GM23248 (cell line): Measurements from ENCODE around the gene GNRHR. TPM values are rescaled to one million over a fixed set of nuclear protein-coding genes. Genes with fewer than 3 reads are reported as not detected.

Experiments used
- DNase-seq: peaks from one replicate; pipeline ENCODE4 v3.0.0-alpha.2; 2015
- H2AFZ ChIP-seq: fragments of 200-600 bp; sonication (generic); 2 replicates; pipeline ENCODE4 v1.6.1; 2016; ENCODE audit warnings: antibody characterized with exemption
- H3F3A ChIP-seq: fragments of 200-600 bp; sonication (generic); 2 replicates; pipeline ENCODE4 v1.6.1; 2016; ENCODE audit warnings: mild to moderate bottlenecking, antibody characterized with exemption, mixed run types; ENCODE audit not compliant: insufficient read depth
- H3K27ac ChIP-seq: fragments of 200-600 bp; sonication (generic); 2 replicates; pipeline ENCODE4 v1.5.1; 2016; ENCODE audit warnings: mild to moderate bottlenecking
- H3K27me3 ChIP-seq: fragments of 200-600 bp; sonication (generic); replicated peaks from 2 replicates; pipeline ENCODE4 v1.6.1; 2016; ENCODE audit warnings: mild to moderate bottlenecking; ENCODE audit not compliant: insufficient read depth
- H3K36me3 ChIP-seq: fragments of 200-600 bp; sonication (generic); 2 replicates; pipeline ENCODE4 v1.6.1; 2016; ENCODE audit warnings: low read depth, mild to moderate bottlenecking
- H3K4me1 ChIP-seq: fragments of 200-600 bp; sonication (generic); 2 replicates; pipeline ENCODE4 v1.6.1; 2016; ENCODE audit warnings: mild to moderate bottlenecking; ENCODE audit not compliant: insufficient read depth
- H3K4me2 ChIP-seq: fragments of 200-600 bp; sonication (generic); one replicate; pipeline ENCODE4 v1.6.1; 2016; ENCODE audit warnings: mild to moderate bottlenecking; ENCODE audit not compliant: unreplicated experiment
- H3K4me3 ChIP-seq: fragments of 200-600 bp; sonication (generic); 2 replicates; pipeline ENCODE4 v1.5.1; 2016; ENCODE audit warnings: mild to moderate bottlenecking
- H3K79me2 ChIP-seq: fragments of 200-600 bp; sonication (generic); 2 replicates; pipeline ENCODE4 v1.6.1; 2016; ENCODE audit warnings: mild to moderate bottlenecking; ENCODE audit not compliant: insufficient read depth
- H3K9ac ChIP-seq: fragments of 200-600 bp; sonication (generic); 2 replicates; pipeline ENCODE4 v1.6.1; 2016; ENCODE audit warnings: mild to moderate bottlenecking
- H3K9me2 ChIP-seq: fragments of 200-600 bp; sonication (generic); 2 replicates; pipeline ENCODE4 v1.6.1; 2016; ENCODE audit warnings: mixed run types, mild to moderate bottlenecking, moderate library complexity; ENCODE audit not compliant: insufficient read depth
- H3K9me3 ChIP-seq: fragments of 200-600 bp; sonication (generic); one replicate; pipeline ENCODE4 v1.6.1; 2017; ENCODE audit warnings: low read depth
- H4K20me1 ChIP-seq: fragments of 200-600 bp; sonication (generic); 2 replicates; pipeline ENCODE4 v1.6.0; 2016; ENCODE audit not compliant: insufficient read depth
- EZH2 ChIP-seq: fragments of 200-600 bp; sonication (generic); IDR thresholded peaks from 2 replicates; pipeline ENCODE4 v1.6.1; 2018; ENCODE audit warnings: antibody characterized with exemption, mild to moderate bottlenecking; ENCODE audit not compliant: insufficient read depth, poor library complexity, severe bottlenecking
- EZH2phosphoT487 ChIP-seq: fragments of 200-600 bp; sonication (generic); IDR thresholded peaks from 2 replicates; pipeline ENCODE4 v1.6.1; 2018; ENCODE audit warnings: antibody characterized with exemption, moderate library complexity, mild to moderate bottlenecking, low read depth; ENCODE audit not compliant: insufficient read depth
- WGBS, 2 experiments: methylation state at CpG; one replicate each; pipeline ENCODE4 v1.1.6; 2015 to 2017; ENCODE audit warnings: low lambda C conversion rate in 2 of 2, low coverage in 1 of 2; ENCODE audit errors: missing lambda C conversion rate in 2 of 2; 5-methylcytosine and 5-hydroxymethylcytosine counted together
- in situ Hi-C: fragments of 300-500 bp; cut with MboI; formaldehyde crosslinking; loops from 2 replicates; pipeline ENCODE4 v1.15.0; 2020
- polyA plus RNA-seq: library from polyadenylated mRNA; unstranded; fragments of >200 nt; fragmentation: Nextera tagmentation; extraction: Ambion mirVana; gene quantifications from 2 replicates; pipeline ENCODE4 v1.2.1, GENCODE V29; 2016
- total RNA-seq: library from RNA; depleted of rRNA; stranded (reverse); fragments of >200 nt; shearing (Covaris generic); gene quantifications from 2 replicates; pipeline ENCODE4 v1.2.3, GENCODE V29; 2014

The GNRHR gene
- total and polyA plus RNA-seq, 2 experiments from 2014 or later = 0.08 TPM; not detected in 1

GRCh38 chr4:67779631-67780030 is 25.4 kb upstream of the GNRHR start:
- WGBS, 2 experiments = 41 to 42% methylated on average over 2 of the region's 2 CpGs
- peak; percentile 45 for DNase-seq

GRCh38 chr4:67776746-67777145 is 22.6 kb upstream of the GNRHR start:
- H3K36me3 ChIP-seq = no peaks in the 10 kb centered on the region
- H3K4me2 ChIP-seq = no peak overlapping the region
- no peaks in the 10 kb centered on the region for H3K9me2 ChIP-seq
- no peak for TF ChIP-seq EZH2phosphoT487
- no peak for TF ChIP-seq EZH2
- no peak overlapping the region for H3K4me3 ChIP-seq
- no peak overlapping the region for H2AFZ ChIP-seq
- WGBS, 2 experiments = 40 to 53% methylated on average over 1 of the region's 1 CpG
- H3K9ac ChIP-seq = no peak overlapping the region
- no peaks in the 10 kb centered on the region for H4K20me1 ChIP-seq
- H3K27me3 ChIP-seq = no peaks in the 10 kb centered on the region
- no peak for DNase-seq
- H3F3A ChIP-seq = no peaks in the 10 kb centered on the region
- no peaks in the 10 kb centered on the region for H3K9me3 ChIP-seq
- no peaks in the 10 kb centered on the region for H3K79me2 ChIP-seq
- H3K27ac ChIP-seq = no peak overlapping the region
- no peaks in the 10 kb centered on the region for H3K4me1 ChIP-seq
- in situ Hi-C loops = no loop called here

More at GRCh38 chr4:67779631-67780030, 25.4 kb upstream of the GNRHR start:
- no peak overlapping the region for H3K9ac ChIP-seq
- no peak overlapping the region for H2AFZ ChIP-seq
- H3K36me3 ChIP-seq = no peaks in the 10 kb centered on the region
- H3K27me3 ChIP-seq = no peaks in the 10 kb centered on the region
- H4K20me1 ChIP-seq = no peaks in the 10 kb centered on the region
- H3F3A ChIP-seq = no peaks in the 10 kb centered on the region
- no peaks in the 10 kb centered on the region for H3K79me2 ChIP-seq
- in situ Hi-C loops = no loop called here
- no peaks in the 10 kb centered on the region for H3K9me2 ChIP-seq
- no peak overlapping the region for H3K27ac ChIP-seq
- no peak overlapping the region for H3K4me2 ChIP-seq
- no peaks in the 10 kb centered on the region for H3K4me1 ChIP-seq
- TF ChIP-seq EZH2phosphoT487 = no peak
- TF ChIP-seq EZH2 = no peak
- no peaks in the 10 kb centered on the region for H3K9me3 ChIP-seq
- no peak overlapping the region for H3K4me3 ChIP-seq

- no peaks in the 10 kb centered on the region for H3K9me3 ChIP-seq
- no peaks in the 10 kb centered on the region for H3K36me3 ChIP-seq
- TF ChIP-seq EZH2phosphoT487 = no peak
- no peak for TF ChIP-seq EZH2
- DNase-seq = no peak
- no peak overlapping the region for H3K4me2 ChIP-seq
- H3K9ac ChIP-seq = no peak overlapping the region
- H3K27me3 ChIP-seq = no peaks in the 10 kb centered on the region
- H4K20me1 ChIP-seq = no peaks in the 10 kb centered on the region
- in situ Hi-C loops = no loop called here
- H3K27ac ChIP-seq = no peak overlapping the region
- no peak overlapping the region for H3K4me3 ChIP-seq
- no peaks in the 10 kb centered on the region for H3K79me2 ChIP-seq
- H3K4me1 ChIP-seq = peaks cover 9% of the 10 kb centered on the region
- H3K9me2 ChIP-seq = no peaks in the 10 kb centered on the region
- no peak overlapping the region for H2AFZ ChIP-seq
- 38 to 40% methylated on average over 3 of the region's 3 CpGs for WGBS, 2 experiments
- peaks cover 9% of the 10 kb centered on the region; the same call in 1 of the 2 replicates for H3F3A ChIP-seq
Measured at GRCh38 chr4:67770422-67770821, 16.2 kb upstream of the GNRHR start.

GRCh38 chr4:67765928-67766327 is 11.7 kb upstream of the GNRHR start:
- H3K36me3 ChIP-seq = no peaks in the 10 kb centered on the region
- peaks cover 23% of the 10 kb centered on the region for H3K4me1 ChIP-seq
- no peak overlapping the region for H3K4me3 ChIP-seq
- H4K20me1 ChIP-seq = no peaks in the 10 kb centered on the region
- TF ChIP-seq EZH2phosphoT487 (no peak), EZH2 (no peak)
- DNase-seq = peak; percentile 54
- H3K9me3 ChIP-seq = no peaks in the 10 kb centered on the region
- no peak overlapping the region for H3K27ac ChIP-seq
- peaks cover 11% of the 10 kb centered on the region for H3F3A ChIP-seq
- 31 to 35% methylated on average over 1 of the region's 1 CpG for WGBS, 2 experiments
- peak overlapping the region; percentile 20 for H3K4me2 ChIP-seq
- H3K9ac ChIP-seq = no peak overlapping the region
- H2AFZ ChIP-seq = no peak overlapping the region
- in situ Hi-C loops = no loop called here
- H3K27me3 ChIP-seq = no peaks in the 10 kb centered on the region
- no peaks in the 10 kb centered on the region for H3K79me2 ChIP-seq
- H3K9me2 ChIP-seq = no peaks in the 10 kb centered on the region

GRCh38 chr4:67765401-67765800 is 11.2 kb upstream of the GNRHR start:
- no peak overlapping the region for H3K9ac ChIP-seq
- H3K4me1 ChIP-seq = peaks cover 23% of the 10 kb centered on the region
- WGBS, 2 experiments = 58 to 65% methylated on average over 2 of the region's 2 CpGs
- no peaks in the 10 kb centered on the region for H3K79me2 ChIP-seq
- peak overlapping the region; percentile 10 for H3K4me2 ChIP-seq
- TF ChIP-seq EZH2 = no peak
- no peak for TF ChIP-seq EZH2phosphoT487
- H3K36me3 ChIP-seq = no peaks in the 10 kb centered on the region
- peak; percentile 41 for DNase-seq
- H3K9me3 ChIP-seq = no peaks in the 10 kb centered on the region
- no peaks in the 10 kb centered on the region for H4K20me1 ChIP-seq
- H3K27ac ChIP-seq = no peak overlapping the region
- peaks cover 11% of the 10 kb centered on the region for H3F3A ChIP-seq
- in situ Hi-C loops = no loop called here
- H3K27me3 ChIP-seq = no peaks in the 10 kb centered on the region
- no peak overlapping the region for H3K4me3 ChIP-seq
- no peak overlapping the region for H2AFZ ChIP-seq
- no peaks in the 10 kb centered on the region for H3K9me2 ChIP-seq
